Measurements from ENCODE around the gene MAP1S. TPM values are rescaled to one million over a fixed set of nuclear protein-coding genes. Genes with fewer than 3 reads are reported as not detected.

Gene MAP1S
- total and polyA plus RNA-seq, 2 of the 13 experiments (the other 11 are each of a cell fraction or from before 2014, with no cell fraction given) = 3.8 to 7.3 TPM

- TF ChIP-seq IRF1 (CRISPR knock-in tag; IDR thresholded peaks at IDR 0.05; ENCODE audit: low read depth) (no peak), TFE3 (CRISPR knock-in tag; IDR thresholded peaks at IDR 0.05) (peak; percentile 27; the same call in 1 of the 2 replicates), ZFAT (CRISPR knock-in tag; conservative IDR thresholded peaks at IDR 0.05) (no peak), ZNF232 (CRISPR knock-in tag; IDR thresholded peaks at IDR 0.05; ENCODE audit: borderline replicate concordance) (peak; percentile 34; the same call in 1 of the 2 replicates), ZBTB7B (CRISPR knock-in tag; IDR thresholded peaks at IDR 0.05) (peak; percentile 76; the same call in 1 of the 2 replicates), ZNF792 (CRISPR knock-in tag; IDR thresholded peaks at IDR 0.05) (0 out of 2 replicates have a peak, but pooled peaks have one; percentile 13), HNF4A (CRISPR knock-in tag; IDR thresholded peaks at IDR 0.05) (peak; percentile 91), ZC3H4 (CRISPR knock-in tag; IDR thresholded peaks at IDR 0.05; ENCODE audit: borderline replicate concordance) (no peak), KLF12 (CRISPR knock-in tag; IDR thresholded peaks at IDR 0.05; ENCODE audit: borderline replicate concordance) (no peak), CREM (IDR thresholded peaks at IDR 0.05) (peak; percentile 29; the same call in 1 of the 2 replicates), CREM (CRISPR knock-in tag; IDR thresholded peaks at IDR 0.05) (no peak), ZNF101 (CRISPR knock-in tag; IDR thresholded peaks at IDR 0.05; ENCODE audit: borderline replicate concordance, low read depth) (no peak), ZNF431 (CRISPR knock-in tag; IDR thresholded peaks at IDR 0.05; ENCODE audit: borderline replicate concordance, low read depth) (no peak), DDIT3 (CRISPR knock-in tag; IDR thresholded peaks at IDR 0.05) (no peak), ZFP36L1 (CRISPR knock-in tag; IDR thresholded peaks at IDR 0.05) (no peak), TBL1XR1 (IDR thresholded peaks at IDR 0.05; ENCODE audit: borderline replicate concordance, low read length, partially characterized antibody) (no peak), ZBTB38 (CRISPR knock-in tag; IDR thresholded peaks at IDR 0.05) (no peak; the same call in 1 of the 2 replicates)
- TF ChIP-seq, protein P1, sequence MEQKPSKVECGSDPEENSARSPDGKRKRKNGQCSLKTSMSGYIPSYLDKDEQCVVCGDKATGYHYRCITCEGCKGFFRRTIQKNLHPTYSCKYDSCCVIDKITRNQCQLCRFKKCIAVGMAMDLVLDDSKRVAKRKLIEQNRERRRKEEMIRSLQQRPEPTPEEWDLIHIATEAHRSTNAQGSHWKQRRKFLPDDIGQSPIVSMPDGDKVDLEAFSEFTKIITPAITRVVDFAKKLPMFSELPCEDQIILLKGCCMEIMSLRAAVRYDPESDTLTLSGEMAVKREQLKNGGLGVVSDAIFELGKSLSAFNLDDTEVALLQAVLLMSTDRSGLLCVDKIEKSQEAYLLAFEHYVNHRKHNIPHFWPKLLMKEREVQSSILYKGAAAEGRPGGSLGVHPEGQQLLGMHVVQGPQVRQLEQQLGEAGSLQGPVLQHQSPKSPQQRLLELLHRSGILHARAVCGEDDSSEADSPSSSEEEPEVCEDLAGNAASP (CRISPR knock-in tag; IDR thresholded peaks at IDR 0.05; ENCODE audit: borderline replicate concordance) = peak; percentile 90; the same call in 1 of the 2 replicates
- TF ChIP-seq, protein P2, sequence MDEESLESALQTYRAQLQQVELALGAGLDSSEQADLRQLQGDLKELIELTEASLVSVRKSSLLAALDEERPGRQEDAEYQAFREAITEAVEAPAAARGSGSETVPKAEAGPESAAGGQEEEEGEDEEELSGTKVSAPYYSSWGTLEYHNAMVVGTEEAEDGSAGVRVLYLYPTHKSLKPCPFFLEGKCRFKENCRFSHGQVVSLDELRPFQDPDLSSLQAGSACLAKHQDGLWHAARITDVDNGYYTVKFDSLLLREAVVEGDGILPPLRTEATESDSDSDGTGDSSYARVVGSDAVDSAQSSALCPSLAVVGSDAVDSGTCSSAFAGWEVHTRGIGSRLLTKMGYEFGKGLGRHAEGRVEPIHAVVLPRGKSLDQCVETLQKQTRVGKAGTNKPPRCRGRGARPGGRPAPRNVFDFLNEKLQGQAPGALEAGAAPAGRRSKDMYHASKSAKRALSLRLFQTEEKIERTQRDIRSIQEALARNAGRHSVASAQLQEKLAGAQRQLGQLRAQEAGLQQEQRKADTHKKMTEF (CRISPR knock-in tag; IDR thresholded peaks at IDR 0.05) = peak; percentile 43; the same call in 1 of the 2 replicates
- TF ChIP-seq, protein P3, sequence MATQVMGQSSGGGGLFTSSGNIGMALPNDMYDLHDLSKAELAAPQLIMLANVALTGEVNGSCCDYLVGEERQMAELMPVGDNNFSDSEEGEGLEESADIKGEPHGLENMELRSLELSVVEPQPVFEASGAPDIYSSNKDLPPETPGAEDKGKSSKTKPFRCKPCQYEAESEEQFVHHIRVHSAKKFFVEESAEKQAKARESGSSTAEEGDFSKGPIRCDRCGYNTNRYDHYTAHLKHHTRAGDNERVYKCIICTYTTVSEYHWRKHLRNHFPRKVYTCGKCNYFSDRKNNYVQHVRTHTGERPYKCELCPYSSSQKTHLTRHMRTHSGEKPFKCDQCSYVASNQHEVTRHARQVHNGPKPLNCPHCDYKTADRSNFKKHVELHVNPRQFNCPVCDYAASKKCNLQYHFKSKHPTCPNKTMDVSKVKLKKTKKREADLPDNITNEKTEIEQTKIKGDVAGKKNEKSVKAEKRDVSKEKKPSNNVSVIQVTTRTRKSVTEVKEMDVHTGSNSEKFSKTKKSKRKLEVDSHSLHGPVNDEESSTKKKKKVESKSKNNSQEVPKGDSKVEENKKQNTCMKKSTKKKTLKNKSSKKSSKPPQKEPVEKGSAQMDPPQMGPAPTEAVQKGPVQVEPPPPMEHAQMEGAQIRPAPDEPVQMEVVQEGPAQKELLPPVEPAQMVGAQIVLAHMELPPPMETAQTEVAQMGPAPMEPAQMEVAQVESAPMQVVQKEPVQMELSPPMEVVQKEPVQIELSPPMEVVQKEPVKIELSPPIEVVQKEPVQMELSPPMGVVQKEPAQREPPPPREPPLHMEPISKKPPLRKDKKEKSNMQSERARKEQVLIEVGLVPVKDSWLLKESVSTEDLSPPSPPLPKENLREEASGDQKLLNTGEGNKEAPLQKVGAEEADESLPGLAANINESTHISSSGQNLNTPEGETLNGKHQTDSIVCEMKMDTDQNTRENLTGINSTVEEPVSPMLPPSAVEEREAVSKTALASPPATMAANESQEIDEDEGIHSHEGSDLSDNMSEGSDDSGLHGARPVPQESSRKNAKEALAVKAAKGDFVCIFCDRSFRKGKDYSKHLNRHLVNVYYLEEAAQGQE (IDR thresholded peaks at IDR 0.05; ENCODE audit: borderline replicate concordance in 1 of 2, low read depth in 1 of 2, low read length in 2 of 2) = no peak
These were observed 47.4 kb downstream of the MAP1S start (continued) for GRCh38 chr19:17766543-17767131.
